ENCODE measurements around the gene GCDH.

The GCDH gene

GRCh38 chr19:12943437-12944044 lies 52.6 kb downstream of the GCDH start:
- no peak for DNase-seq

GRCh38 chr19:12944104-12944674 lies 53.2 kb downstream of the GCDH start:
- no peak for DNase-seq

GRCh38 chr19:12945479-12946091 lies 54.6 kb downstream of the GCDH start, which contains the start of gene RAD23A:
Gene RAD23A, plus strand, starts transcription at chr19:12945862. Its CDS starts 87 bp downstream, at chr19:12945949.
- DNase-seq: peak; percentile 99

- DNase-seq: peak; percentile 40
Measured at GRCh38 chr19:12946092-12946721, 55.2 kb downstream of the GCDH start.

GRCh38 chr19:12946731-12947496 lies 56.0 kb downstream of the GCDH start:
- DNase-seq: no peak

GRCh38 chr19:12947702-12948611 lies 57.0 kb downstream of the GCDH start:
- no peak for DNase-seq

GRCh38 chr19:12948612-12949362 lies 57.8 kb downstream of the GCDH start:
- DNase-seq: no peak

Data from COR-L47 (cell line).